ENCODE results near the gene COL24A1.
"Not testable (repeated sequence)": the region's sequence is repeated elsewhere in the genome, so short reads cannot be mapped to it uniquely, and the experiment has no call there.

COL24A1 gene

DNA sequence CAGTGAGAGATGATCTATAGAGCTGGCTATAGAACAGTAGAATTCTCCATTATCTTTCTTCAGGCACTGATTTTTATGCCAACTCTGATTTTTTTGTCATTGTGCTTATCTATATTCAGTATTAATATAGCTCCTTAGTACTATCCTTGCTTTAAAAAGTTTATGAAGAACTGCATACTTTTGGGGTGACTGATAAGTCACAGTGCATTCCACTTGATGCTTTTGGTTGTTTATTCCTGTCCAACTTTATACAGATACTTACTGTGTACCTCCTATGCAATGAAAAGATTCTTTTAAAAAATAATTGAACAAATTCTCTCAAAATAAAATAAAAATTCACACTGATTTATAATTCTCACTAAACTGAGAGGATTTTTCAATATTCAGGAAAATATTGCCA lies 71.6 kb downstream of the COL24A1 start:
- no peak for DNase-seq (ENCODE audit: low read depth in 2 of 2, low spot score in 1 of 2)

DNA sequence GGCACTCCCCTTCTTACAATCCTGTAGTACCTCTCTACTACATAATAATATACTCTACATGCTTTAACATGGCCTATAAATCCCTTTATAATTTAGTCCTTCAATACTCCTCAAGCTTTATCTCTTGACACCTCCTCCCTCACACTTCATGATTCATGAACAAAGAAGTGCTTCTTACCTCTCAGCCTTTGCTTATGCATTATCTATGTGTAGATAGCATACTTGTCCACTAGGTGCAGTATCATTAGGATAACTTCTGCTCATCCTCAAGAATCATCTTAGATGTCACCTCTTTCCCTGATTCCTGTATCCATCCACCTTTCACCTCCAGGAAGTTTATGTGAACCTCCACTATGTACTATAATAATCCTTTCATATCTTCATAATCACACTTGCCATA lies 74.4 kb downstream of the COL24A1 start:
- no peak for DNase-seq (ENCODE audit: low read depth in 2 of 2, low spot score in 1 of 2)

DNA sequence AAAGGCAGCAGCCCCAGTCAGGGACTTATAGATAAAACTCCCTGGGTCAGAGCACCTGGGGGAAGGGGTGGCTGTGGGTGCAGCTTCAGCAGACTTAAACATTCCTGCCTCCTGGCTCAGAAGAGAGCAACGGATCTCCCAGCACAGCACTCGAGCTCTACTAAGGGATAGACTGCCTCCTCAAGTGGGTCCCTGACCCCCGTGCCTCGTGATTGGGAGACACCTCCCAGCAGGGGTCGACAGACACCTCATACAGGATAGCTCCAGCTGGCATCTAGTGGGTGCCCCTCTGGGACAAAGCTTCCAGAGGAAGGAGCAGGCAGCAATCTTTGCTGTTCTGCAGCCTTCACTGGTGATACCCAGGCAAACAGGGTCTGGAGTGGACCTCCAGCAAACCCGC lies 84.1 kb downstream of the COL24A1 start:
- DNase-seq (ENCODE audit: low read depth in 2 of 2, low spot score in 1 of 2), result not testable (repeated sequence)

DNA sequence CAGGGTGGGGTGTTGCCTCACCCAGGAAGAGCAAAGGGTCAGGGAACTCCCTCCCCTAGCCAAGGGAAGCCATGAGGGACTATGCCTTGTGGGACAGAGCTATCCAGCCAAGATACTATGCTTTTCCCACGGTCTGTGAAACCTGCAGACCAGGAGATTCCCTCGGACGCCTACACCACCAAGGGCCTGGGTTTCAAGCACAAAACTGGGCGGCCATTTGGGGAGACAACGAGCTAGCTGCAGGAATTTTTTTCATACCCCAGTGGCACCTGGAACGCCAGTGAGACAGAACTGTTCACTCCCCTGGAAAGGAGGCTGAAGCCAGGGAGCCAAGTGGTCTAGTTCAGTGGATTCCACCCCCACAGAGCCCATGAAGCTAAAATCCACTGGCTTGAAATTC lies 84.7 kb downstream of the COL24A1 start:
- not testable (repeated sequence) for DNase-seq (ENCODE audit: low read depth in 2 of 2, low spot score in 1 of 2)

DNA sequence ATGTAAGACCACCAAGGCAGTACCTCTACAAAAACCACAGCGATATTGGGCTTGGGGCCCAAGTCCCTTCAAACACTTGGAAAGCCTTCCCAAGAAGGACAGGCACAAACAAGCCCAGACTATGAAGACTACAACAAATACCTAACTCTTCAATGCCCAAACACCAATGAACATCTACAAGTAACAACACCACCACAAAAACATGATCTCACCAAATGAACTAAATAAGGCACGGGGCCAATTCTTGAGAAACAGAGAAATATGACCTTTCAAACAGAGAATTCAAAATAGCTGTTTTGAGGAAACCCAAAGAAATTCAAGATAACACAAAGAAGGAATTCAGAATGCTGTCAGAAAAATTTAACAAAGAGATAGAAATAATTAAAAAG lies 86.8 kb downstream of the COL24A1 start:
- no peak for DNase-seq (ENCODE audit: low read depth in 2 of 2, low spot score in 1 of 2)

DNA sequence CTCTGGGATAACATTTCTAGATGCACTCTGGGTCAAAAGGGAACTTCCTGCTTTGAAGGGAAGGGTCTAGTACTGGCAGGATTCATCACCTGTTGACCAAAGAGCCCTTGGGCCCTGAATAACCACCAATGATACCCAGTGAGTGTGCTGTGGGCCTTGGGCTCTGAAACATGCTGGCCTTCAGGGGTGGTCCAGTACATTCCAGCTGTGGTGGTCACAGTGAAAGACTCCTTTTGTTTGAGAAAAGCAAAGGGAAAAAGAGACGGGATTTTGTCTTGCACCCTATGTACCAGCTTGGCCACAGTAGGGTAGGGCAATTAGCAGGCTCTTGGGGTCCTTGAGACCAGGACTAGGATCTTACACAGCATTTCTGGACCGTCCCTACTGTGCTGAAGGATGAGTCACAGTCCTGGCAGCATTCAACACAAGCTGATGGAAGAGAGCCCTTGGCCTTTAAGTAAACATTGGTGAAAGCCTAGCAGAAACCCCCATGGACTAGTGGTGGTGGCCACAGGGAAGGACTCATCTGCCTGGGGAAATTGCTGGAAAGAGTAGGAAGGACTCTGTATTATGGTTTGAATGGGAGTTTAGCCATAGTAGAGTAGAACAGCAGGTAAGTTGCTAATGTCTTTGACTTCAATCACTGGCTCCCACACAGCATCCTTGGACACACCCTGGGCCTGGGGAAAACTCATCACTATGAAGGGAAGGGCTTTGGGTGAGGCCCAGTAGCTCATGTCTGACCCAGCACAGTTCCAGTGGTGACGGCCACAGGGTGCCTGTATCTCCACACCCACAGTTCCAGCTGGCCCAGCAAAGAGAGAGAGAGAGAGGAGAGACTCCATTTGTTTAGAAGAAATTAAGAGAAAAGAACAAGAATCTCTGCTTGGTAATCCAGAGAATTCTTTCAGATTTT lies 87.5 kb downstream of the COL24A1 start:
- no peak for DNase-seq (ENCODE audit: low read depth in 2 of 2, low spot score in 1 of 2)

DNA sequence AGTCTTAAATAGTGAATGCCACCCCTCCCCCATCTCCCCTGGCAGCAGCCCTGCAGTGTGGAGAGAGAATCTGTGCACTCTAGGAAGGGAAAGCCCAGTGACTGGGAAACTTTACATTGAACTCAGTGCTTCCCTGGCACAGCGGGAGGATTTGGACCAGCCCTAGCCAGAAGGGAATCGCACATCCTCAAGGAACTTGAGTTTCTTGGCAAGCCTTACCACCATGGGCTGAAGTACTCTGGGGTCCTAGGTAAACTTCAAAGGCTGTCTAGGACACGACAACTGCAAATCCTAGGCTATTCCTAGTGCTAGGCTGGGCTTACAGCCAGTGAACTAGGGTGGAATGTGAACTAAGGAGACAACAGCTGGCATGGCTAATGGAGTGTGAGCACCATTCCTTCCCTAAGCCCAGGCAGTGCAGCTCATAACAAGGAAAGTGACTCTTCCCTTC lies 88.3 kb downstream of the COL24A1 start:
- no peak for DNase-seq (ENCODE audit: low read depth in 2 of 2, low spot score in 1 of 2)

DNA sequence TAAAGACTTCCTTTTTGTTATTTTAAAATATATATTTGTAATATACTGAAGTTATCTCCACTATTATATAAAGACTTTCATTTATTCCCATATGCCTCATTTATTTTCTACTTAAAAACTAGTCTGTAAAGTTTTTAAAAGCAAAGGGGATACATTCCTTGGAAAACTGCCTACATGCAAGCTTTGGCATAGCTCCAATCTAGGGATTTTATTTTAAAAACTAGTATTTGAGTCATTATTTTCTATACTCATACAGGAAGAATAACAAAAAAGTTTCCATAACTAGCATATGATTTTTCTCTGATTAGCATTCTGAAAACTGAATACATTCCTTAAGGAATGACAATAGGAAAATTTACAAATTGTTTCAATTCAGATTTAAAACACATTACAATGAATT lies 88.9 kb downstream of the COL24A1 start:
- DNase-seq (ENCODE audit: low read depth in 2 of 2, low spot score in 1 of 2), result no peak

DNA sequence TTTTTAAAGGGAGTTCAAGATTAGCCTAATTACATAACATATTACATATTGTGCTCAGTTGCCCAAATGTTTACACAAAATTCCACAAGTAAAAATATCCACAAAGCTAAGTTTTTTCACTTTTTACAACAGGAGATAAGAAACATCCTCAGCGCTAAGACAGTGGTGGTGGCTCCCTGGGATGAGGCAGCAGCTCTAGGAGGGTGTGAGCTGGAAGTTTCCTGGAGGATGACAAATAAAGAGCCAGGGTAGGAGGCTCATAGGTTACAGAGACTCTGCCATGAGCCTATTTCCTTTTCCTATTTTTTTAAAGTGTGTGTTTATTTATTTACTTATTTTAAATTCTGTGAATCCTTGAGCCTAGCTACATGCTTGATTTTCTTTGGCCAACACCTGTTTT lies 91.7 kb downstream of the COL24A1 start:
- no peak for DNase-seq (ENCODE audit: low read depth in 2 of 2, low spot score in 1 of 2)

DNA sequence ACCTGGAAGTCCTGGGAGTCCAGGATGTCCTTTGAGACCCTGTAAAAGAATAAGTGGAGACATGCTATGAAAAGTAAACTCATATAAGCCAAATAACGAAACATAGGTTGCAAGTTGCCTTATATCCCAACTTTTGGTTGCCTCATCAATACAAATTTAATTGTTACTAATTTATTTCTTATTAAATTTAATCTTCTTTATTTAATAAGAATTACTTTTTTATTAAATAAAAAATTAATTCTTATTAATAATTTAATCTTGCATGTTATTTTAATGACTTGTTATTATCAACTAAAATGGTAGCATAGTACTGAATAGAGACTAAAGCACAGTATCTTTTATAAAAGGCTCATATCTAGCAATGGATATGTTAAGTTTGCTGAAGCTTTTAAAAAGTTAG lies 92.9 kb downstream of the COL24A1 start:
- DNase-seq (ENCODE audit: low read depth in 2 of 2, low spot score in 1 of 2), result no peak

DNA sequence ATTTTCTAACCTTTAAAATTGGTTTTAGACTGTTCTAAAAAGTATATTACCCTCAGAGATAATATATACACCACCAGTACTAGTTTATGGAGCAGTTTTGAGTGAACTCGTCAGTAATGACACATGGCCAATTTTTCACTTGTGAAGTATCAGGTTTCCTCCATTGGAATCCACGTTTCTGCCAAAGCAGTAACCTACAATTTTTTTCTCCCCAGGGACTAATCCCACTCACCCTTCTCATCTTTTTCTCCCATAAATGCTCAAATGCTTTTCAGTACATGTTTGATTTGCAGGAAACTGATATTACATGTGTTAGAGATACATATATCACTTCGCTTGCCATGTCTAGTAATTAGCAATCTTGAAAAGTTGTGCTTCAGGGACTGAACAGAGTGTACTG lies 94.1 kb downstream of the COL24A1 start:
- DNase-seq (ENCODE audit: low read depth in 2 of 2, low spot score in 1 of 2), result no peak

DNA sequence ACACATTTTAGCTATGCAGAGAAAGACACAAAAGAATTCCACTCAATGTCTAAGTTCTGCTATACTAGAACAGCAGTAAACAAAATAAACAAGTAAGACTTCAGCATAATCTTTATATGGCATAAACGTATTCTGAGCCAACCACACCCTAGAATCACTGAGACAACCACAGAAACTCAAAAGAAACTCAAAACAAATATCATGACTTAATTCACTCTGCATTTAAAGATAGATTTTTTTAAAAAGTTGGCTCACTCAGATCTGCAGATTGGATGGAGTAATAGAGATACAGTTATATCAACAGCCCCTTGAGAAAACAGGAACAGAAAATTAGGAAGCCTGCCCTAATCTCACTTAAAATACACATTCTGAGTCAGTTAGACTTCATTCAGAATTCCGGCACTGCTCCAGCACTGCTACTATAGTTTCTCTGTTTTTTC lies 95.0 kb downstream of the COL24A1 start:
- DNase-seq (ENCODE audit: low read depth in 2 of 2, low spot score in 1 of 2), result no peak

DNA sequence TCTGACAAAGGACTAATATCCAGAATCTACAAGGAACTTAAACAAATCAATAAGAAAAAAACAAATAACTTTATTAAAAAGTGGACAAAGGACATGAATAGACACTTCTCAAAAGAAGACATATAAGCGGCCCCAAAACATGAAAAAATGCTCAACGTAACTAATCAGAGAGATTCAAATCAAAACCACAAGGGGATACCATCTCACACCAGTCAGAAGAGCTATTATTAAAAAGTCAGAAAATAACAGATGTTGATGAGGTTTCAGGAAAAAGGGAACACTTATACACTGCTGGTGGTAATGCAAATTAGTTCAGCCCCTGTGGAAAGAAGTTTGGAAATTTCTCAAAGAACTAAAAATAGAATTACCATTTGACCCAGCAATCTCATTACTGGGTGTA lies 102.2 kb downstream of the COL24A1 start:
- no peak for DNase-seq (ENCODE audit: low read depth in 2 of 2, low spot score in 1 of 2)

DNA sequence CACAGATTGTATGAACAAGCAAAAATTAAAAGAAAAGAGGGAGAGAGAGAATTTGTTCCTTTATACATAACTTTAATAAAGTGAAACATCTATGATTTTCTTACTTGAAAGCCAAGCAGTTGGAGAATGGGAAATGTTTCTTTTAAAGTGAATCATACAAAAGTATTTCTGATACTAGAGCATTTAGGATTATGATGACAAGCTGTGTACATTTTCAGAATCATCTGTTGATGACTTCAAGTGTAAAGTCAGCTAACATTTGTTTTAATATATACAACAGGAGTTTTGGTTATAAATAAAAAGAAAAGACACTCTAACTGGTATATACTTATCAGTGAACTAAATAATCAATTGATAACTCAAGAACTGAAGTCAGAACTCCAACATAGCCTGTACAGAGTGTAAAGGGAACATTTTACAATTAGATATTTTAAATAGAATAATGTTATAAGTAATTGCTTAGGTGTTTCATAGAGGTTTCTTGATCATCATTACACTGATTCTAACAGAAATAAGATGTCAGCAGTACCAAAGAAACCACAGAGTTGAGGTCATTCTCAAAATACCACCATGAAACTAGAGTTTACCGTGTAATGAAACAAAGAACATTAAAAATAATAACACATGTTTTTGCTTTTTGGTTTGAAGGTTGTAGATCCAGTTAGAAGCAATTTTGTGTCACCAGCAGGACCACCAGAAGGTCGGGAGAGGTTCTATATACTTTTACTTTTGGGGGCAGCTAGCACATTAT lies 103.4 kb downstream of the COL24A1 start:
- no peak for DNase-seq (ENCODE audit: low read depth in 2 of 2, low spot score in 1 of 2)

DNA sequence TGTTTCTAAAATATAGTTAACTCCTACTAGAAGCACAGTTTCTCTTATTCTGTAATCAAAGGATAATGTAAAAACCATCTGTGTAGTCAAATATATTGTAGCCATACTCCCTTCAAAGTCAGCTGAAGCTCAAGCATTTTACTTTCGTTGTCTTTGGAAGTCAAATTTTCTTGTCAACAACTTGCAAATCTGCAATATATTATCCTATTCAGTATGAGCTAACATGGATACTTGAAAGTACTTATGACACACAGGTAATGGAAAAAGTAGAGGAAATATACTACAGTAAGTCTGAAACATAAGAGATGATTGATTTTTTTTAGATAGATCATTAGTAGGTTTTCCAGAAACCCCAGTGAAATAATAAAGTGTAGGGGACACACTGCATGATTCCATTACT lies 121.5 kb downstream of the COL24A1 start:
- no peak for DNase-seq (ENCODE audit: low read depth in 2 of 2, low spot score in 1 of 2)

DNA sequence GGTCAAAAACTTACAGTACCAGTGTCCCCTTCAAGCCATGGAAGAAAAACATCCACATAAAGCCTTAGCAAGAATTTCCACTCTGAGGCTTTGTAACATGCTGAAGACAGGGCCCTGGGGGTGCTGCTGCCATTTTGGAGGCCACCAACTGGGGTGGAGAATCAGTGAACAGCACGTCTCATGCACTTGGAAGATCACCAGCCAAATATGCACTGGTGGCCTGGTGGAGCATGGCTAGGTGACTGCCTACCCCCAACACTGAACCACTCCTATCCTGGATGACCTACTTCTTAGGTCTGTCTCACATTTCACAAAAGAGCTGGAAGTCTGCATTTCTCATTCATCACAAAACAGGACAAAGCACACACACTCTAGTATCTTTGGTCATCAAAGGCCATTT lies 126.4 kb downstream of the COL24A1 start:
- DNase-seq (ENCODE audit: low read depth in 2 of 2, low spot score in 1 of 2), result no peak

DNA sequence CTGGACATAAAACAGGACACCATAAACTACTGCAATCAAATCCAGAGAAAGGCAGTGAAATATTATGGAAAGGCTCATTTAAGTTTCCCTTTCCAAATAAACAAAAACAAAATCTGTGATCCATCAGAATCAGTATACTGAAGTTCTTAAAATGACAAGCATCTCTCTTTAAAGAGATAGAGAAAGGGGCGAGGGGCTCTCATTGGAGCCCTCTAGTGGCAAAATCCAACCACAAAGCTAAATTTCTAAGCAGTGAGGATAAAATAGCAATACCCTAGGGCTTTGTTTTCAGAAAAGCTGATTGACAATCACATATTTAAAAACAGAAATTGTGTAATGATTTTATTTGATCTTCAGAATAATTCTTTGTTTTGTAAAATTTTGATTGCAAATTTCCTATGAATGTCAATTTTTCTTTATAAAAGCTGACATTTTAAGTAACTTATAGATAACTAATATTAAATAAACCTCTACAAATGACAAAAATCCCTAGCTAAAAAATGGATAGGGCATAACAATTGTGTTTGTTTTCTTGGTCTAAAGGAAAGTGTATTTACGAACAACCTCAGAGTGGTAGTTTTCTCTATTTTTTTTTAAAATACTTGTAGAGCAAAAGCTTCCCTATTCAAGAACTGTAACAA lies 138.2 kb downstream of the COL24A1 start:
- DNase-seq (ENCODE audit: low read depth in 2 of 2, low spot score in 1 of 2), result no peak

DNA sequence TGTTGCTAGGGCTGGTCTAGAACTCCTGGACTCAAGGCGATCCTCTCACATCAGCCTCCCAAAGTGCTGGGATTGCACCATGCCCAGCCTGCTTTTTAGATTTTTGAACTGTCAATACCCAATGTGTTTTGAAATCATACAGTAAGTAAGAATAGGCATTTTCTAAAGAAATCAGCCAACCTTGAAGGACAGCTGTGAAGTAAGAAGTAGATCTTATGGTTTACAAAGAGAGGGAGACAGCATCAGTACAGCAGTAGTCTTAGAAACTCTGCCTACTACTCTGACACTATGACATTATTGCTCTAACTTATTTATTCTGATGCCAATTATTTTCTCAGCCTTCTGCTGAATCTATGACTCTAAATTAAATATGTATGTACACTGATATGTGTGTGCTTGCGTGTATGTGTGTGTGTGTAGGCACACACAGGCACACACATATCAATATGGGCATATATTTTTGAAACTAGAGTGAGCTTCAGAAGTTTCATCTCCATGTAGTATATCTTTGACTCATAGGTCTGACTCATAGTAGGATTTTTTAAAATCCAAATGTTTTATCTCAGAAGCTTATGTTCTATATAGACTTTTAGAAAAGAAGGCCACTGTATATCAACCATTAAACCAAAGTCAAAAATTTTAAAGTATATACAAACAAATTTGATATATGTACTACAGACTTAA lies 140.4 kb downstream of the COL24A1 start:
- no peak for DNase-seq (ENCODE audit: low read depth in 2 of 2, low spot score in 1 of 2)

DNA sequence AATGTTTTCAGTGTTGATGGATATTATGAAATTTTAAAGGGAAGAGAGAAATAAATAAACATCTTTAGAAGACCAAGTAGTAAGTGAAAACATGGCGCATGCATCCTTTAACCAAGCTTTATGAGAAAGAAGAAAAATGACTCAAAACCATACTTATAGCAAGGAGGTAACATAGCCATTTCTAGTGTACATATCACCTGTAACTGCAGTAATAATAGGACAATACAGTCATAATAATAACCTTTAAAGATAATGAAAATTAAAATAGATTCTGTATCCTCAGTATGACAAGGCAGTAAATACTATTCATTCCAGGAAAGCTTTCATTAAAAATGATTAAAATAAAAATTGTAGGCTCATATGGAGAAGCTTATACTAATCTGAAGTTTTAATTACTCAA lies 141.2 kb downstream of the COL24A1 start:
- DNase-seq (ENCODE audit: low read depth in 2 of 2, low spot score in 1 of 2), result no peak

DNA sequence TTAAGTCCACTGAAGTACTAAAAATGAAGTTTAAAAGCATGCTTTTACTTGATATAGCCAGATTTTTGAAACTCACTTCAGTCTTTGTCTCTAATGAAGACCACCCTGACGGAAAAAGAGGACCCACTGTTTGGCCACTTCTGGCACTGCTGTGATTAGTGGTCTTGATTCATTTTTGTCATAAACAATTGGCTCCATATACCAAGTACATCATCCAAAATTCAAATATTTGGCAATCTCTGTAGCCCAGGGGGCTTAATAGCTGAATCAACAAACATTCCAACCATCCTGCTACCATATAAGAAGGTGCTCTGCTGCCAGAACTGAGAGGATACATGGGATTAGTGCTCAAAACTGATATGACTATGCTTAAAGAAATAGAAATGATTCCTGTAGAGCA lies 156.0 kb downstream of the COL24A1 start:
- DNase-seq (ENCODE audit: low read depth in 2 of 2, low spot score in 1 of 2), result no peak

DNA sequence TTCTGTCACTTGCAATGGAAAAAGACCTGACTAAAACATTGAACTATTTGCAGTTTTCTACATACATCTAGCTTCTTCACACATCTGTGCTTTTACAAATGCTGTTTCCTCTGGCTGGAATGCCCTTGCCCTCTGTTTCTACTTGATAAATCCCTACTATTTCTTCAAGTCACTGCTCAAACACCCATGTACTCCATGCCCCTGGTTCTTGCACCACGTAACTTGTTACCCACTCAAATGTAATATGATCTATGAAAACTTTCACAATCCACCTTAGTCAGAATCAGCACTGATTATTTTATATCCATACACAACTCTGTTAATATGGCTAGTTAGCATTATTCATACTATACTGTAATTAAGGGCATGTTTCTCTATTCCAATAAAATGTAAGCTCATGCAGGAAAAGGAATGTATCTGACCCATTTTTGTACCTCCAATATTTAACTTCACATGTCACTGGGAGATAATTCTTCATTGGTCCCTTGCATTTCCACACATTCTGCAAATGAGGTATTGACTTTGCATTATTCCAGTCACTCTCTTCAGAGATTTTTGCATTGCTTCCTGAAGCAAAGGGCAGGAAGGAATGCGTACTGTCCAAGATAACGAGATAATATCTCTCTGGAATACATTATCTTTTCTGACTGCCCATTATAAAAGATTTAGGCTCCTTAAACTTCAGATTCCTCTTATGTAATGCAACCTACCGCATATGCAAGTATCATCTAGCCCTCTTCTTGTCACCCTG lies 158.3 kb downstream of the COL24A1 start:
- DNase-seq (ENCODE audit: low read depth in 2 of 2, low spot score in 1 of 2), result no peak
